ENCODE data around the gene DAAM2.

DNA sequence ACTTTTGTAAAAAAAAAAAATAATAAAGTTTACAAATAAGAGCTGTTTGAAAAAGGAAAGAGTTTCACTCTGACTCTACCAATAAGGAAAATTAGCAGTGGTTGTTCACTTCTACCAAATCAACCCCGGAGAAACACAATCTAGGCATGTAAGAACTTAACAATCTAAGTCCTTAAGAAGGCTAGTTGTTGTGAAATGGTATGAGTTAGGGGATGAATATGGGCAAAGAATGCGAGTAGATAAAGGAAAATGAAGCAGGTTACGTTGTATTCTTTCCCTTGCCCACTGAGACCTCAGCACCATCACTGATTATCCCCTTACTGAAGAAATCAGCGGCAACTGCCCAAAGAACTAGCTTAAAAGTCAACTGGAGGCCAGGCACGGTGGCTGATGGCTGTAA is 126.7 kb downstream of the DAAM2 start:
- TF ChIP-seq, protein P1, sequence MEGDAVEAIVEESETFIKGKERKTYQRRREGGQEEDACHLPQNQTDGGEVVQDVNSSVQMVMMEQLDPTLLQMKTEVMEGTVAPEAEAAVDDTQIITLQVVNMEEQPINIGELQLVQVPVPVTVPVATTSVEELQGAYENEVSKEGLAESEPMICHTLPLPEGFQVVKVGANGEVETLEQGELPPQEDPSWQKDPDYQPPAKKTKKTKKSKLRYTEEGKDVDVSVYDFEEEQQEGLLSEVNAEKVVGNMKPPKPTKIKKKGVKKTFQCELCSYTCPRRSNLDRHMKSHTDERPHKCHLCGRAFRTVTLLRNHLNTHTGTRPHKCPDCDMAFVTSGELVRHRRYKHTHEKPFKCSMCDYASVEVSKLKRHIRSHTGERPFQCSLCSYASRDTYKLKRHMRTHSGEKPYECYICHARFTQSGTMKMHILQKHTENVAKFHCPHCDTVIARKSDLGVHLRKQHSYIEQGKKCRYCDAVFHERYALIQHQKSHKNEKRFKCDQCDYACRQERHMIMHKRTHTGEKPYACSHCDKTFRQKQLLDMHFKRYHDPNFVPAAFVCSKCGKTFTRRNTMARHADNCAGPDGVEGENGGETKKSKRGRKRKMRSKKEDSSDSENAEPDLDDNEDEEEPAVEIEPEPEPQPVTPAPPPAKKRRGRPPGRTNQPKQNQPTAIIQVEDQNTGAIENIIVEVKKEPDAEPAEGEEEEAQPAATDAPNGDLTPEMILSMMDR (optimal IDR thresholded peaks at IDR 0.05 in 1 of 3, IDR thresholded peaks at IDR 0.05 in 1 of 3, conservative IDR thresholded peaks at IDR 0.05 in 1 of 3; ENCODE audit: extremely low read depth in 1 of 3, insufficient read depth in 2 of 3, low read length in 3 of 3) = no peak
- TF ChIP-seq EZH2 (IDR thresholded peaks at IDR 0.05; ENCODE audit: low read length) = no peak
